ENCODE results near the gene FER1L5.

- TF ChIP-seq CTCF (conservative IDR thresholded peaks at IDR 0.05; ENCODE audit: low read length) = peak; percentile 64
- TF ChIP-seq EZH2phosphoT487 (IDR thresholded peaks at IDR 0.05; ENCODE audit: borderline replicate concordance, low read depth, low read length) = no peak
Observed at GRCh38 chr2:96604104-96604503, 38.5 kb upstream of the FER1L5 start.
